Testis (tissue), 3 donors: Measurements from ENCODE around the gene TMEM30B. TPM values are rescaled to one million over a fixed set of nuclear protein-coding genes. Genes with fewer than 3 reads are reported as not detected.
A peak's percentile ranks its signal among the peaks of the same experiment; 100 is the strongest.

Experiments used
- DNase-seq: peaks from one replicate; pipeline ENCODE4 v3.0.0-alpha.2; 2019
- H3K27ac ChIP-seq, 2 donors: fragments of 200-600 bp; sonication (generic); one replicate each; pipeline ENCODE4 v1.5.1; 2019
- H3K27me3 ChIP-seq: fragments of 200-600 bp; sonication (generic); one replicate; pipeline ENCODE4 v1.5.1; 2019
- H3K36me3 ChIP-seq: fragments of 200-600 bp; sonication (generic); one replicate; pipeline ENCODE4 v1.5.1; 2017; ENCODE audit warnings: low read depth; ENCODE audit errors: missing control alignments
- H3K4me1 ChIP-seq: fragments of 200-600 bp; sonication (generic); one replicate; pipeline ENCODE4 v1.5.1; 2019
- H3K4me3 ChIP-seq, 2 donors: fragments of 200-600 bp; sonication (generic); one replicate each; pipeline ENCODE4 v1.5.1; 2017 to 2019
- H3K9me3 ChIP-seq: fragments of 200-600 bp; sonication (generic); one replicate; pipeline ENCODE4 v1.5.1; 2017
- CTCF ChIP-seq, 3 experiments: fragments of 450-650 bp in 2 of 3; fragments of 200-600 bp in 1 of 3; sonication (generic) in 1 of 3; IDR thresholded peaks; one replicate each; pipeline ENCODE4 v1.5.1; 2016 to 2019; ENCODE audit warnings: antibody characterized with exemption in 3 of 3, mild to moderate bottlenecking in 2 of 3, moderate library complexity in 1 of 3
- POLR2A ChIP-seq: fragments of 450-650 bp; IDR thresholded peaks from one replicate; pipeline ENCODE4 v1.6.1; 2017; ENCODE audit warnings: antibody characterized with exemption, mild to moderate bottlenecking, moderate library complexity
- WGBS, 2 donors: methylation state at CpG; one replicate each; pipeline ENCODE4 v1.1.5; 2018; 5-methylcytosine and 5-hydroxymethylcytosine counted together
- intact Hi-C: fragments of 100-400 bp; cut with DNase I; formaldehyde crosslinking; loops from one replicate; pipeline ENCODE4 v1.15.1; 2023; ENCODE audit warnings: low total_unique reads
- polyA plus RNA-seq: library from polyadenylated mRNA; stranded (reverse); fragments of 350-450 nt; fragmentation: Illumina TruSeq; extraction: RNeasy Lipid Tissue Mini Kit (QIAGEN cat#74804); gene quantifications from one replicate; pipeline ENCODE4 v1.2.3, GENCODE V29; 2014; ENCODE audit warnings: low read depth, low replicate concordance; ENCODE audit not compliant: insufficient read depth
- total RNA-seq, 2 donors: library from RNA; depleted of rRNA; stranded (reverse); fragments of >200 nt; gene quantifications; one replicate each; pipeline ENCODE4 v1.2.3, GENCODE V29; 2016

The TMEM30B gene
- total and polyA plus RNA-seq, 3 donors from 2014 or later, result 5.9 to 11.4 (median 8.9) TPM

DNA sequence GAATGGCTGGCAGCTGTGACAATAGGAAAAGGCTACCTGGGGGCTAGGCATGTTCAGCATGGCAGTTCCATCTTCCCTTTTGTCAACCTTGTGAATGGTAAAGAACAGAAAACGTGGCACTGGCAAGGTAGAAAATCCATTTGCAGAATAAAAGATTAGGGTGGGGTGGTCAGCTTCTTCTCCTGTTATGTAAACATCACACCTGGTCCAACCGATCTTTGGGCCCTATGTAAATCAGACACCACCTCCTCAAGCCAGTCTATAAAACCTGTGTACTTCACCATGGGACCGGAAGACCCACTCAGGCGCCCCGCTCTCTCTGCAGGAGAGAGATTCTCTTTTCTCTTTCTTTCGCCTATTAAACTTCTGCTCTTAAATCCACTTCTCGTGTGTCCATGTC lies 19.6 kb upstream of the TMEM30B start:
- 83 to 88% methylated on average over 7 of the region's 7 CpGs for WGBS, 2 donors
- Histone ChIP-seq H3K4me3 (no peak overlapping the region), H3K4me1 (peaks cover 4% of the 10 kb centered on the region), H3K36me3 (no peaks in the 10 kb centered on the region), H3K27ac (no peak overlapping the region), H3K27me3 (no peaks in the 10 kb centered on the region), H3K9me3 (no peaks in the 10 kb centered on the region)
- DNase-seq, result no peak
- intact Hi-C loops, result no loop called here
- TF ChIP-seq POLR2A (no peak), CTCF (IDR thresholded peaks at IDR 0.05) (no peak)

- Histone ChIP-seq H3K9me3 (no peaks in the 10 kb centered on the region), H3K4me1 (peaks cover 4% of the 10 kb centered on the region), H3K36me3 (no peaks in the 10 kb centered on the region), H3K27ac (no peak overlapping the region), H3K4me3 (no peak overlapping the region), H3K27me3 (no peaks in the 10 kb centered on the region)
- TF ChIP-seq CTCF (IDR thresholded peaks at IDR 0.05) (no peak), POLR2A (no peak)
- DNase-seq, result no peak
- WGBS, 2 donors, result 36 to 38% methylated on average over 2 of the region's 2 CpGs
- intact Hi-C loops, result no loop called here
Observed at GRCh38 chr14:61300209-61300608, 19.1 kb upstream of the TMEM30B start.

DNA sequence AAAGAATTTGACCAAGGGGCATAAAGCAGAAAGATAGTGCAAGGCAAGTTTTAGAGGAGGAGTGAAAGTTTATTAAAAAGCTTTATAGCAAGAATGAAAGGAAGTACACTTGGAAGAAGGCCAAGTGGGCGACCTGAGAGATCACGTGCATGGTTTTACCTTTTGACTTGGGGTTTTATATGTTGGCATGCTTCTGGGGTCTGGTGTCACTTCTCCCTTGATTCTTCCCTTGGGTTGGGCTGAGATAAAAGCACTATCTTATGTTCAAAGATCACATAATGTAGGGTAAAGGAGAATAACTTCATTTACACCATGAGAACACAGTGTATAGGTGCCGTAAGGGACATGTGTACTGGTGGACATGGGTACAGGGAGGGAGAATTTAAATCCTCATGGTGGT lies 17.7 kb upstream of the TMEM30B start:
- H3K9me3 ChIP-seq, result no peaks in the 10 kb centered on the region
- TF ChIP-seq CTCF (IDR thresholded peaks at IDR 0.05) (no peak), POLR2A (no peak)
- no peak for DNase-seq
- peaks cover 4% of the 10 kb centered on the region for H3K4me1 ChIP-seq
- H3K27me3 ChIP-seq, result no peaks in the 10 kb centered on the region
- H3K36me3 ChIP-seq, result no peaks in the 10 kb centered on the region
- intact Hi-C loops, result no loop called here
- no peak overlapping the region for H3K27ac ChIP-seq
- 66 to 72% methylated on average over 3 of the region's 3 CpGs for WGBS, 2 donors
- H3K4me3 ChIP-seq, result no peak overlapping the region

DNA sequence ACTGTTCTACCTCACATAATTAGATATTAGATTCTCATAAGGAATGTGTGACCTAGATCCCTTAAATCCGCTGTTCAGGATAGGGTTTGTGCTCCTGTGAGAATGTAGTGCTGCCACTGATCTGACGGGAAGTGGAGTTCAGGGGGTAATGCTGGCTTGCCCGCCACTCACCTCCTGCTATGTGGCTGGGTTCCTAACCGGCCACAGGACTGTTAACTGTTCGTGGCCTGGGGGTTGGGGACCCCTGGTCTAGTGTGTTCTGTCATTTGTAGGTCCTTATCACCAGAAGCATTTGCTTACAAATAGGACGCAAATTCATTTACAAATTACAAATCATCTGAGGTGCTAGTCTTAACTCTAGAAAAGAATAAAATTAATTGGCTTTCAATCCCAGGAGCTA lies 16.4 kb upstream of the TMEM30B start:
- 80 to 84% methylated on average over 6 of the region's 6 CpGs for WGBS, 2 donors
- Histone ChIP-seq H3K4me1 (peaks cover 4% of the 10 kb centered on the region), H3K36me3 (no peaks in the 10 kb centered on the region), H3K27ac (no peak overlapping the region), H3K4me3 (no peak overlapping the region), H3K9me3 (no peaks in the 10 kb centered on the region), H3K27me3 (no peaks in the 10 kb centered on the region)
- intact Hi-C loops, result no loop called here
- TF ChIP-seq POLR2A (no peak), CTCF (IDR thresholded peaks at IDR 0.05) (no peak)
- DNase-seq, result no peak

DNA sequence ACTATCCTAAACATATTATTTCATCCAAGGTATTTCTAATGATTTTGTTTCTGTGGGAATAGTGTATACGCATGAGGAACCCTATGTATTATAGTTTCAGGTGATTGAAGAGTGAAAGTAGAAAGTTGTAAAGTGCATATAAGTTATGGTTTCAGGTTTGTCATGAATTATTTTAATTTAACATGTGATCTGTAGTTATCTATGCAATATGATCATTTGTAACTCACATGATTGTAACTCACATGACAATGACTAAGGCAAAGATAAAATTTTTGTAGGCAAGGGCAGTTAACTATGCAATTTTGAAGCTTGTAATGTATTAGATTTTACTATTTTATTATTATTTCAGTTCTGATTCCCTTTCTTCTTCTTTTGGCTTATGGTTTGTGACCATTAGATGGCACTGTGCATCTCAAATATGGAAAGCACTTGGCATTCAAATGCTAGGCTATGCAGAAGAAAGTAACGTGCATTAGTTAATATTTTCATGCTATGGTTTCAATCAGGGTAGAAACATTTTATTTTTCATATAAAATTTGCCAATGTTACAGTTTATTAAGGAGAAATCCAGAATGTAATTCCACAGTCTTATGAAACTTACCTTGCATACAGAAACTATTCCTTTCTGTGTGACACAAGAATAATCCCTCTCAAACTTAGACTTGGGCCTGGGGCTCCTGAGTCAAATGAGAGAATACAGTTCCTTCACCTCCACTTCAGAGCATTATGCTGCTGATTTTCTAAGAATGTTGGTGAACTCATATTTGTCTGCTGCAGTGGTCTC lies 15.8 kb upstream of the TMEM30B start:
- intact Hi-C loops, result no loop called here
- no peak for DNase-seq
- no peaks in the 10 kb centered on the region for H3K36me3 ChIP-seq

More for the DNA sequence above, 15.8 kb upstream of the TMEM30B start:
- peaks cover 4% of the 10 kb centered on the region for H3K4me1 ChIP-seq
- H3K9me3 ChIP-seq, result no peaks in the 10 kb centered on the region
- TF ChIP-seq CTCF (IDR thresholded peaks at IDR 0.05) (peak; percentile 2 to 56 (median 44)), POLR2A (no peak)
- no peak overlapping the region for H3K27ac ChIP-seq
- H3K4me3 ChIP-seq, result no peak overlapping the region
- 43 to 54% methylated on average over 2 of the region's 2 CpGs for WGBS, 2 donors
- H3K27me3 ChIP-seq, result no peaks in the 10 kb centered on the region
